Erythroblast (primary cell): ENCODE measurements around the gene FTMT.

ENCODE experiments used
- GATA1 ChIP-seq: IDR thresholded peaks from 2 replicates; pipeline ENCODE4 v1.6.1; 2011; ENCODE audit warnings: low read depth, mild to moderate bottlenecking, control low read depth, low read length, moderate library complexity
- POLR2A ChIP-seq: IDR thresholded peaks from 2 replicates; pipeline ENCODE4 v1.6.1; 2011; ENCODE audit warnings: mild to moderate bottlenecking, low read length

DNA sequence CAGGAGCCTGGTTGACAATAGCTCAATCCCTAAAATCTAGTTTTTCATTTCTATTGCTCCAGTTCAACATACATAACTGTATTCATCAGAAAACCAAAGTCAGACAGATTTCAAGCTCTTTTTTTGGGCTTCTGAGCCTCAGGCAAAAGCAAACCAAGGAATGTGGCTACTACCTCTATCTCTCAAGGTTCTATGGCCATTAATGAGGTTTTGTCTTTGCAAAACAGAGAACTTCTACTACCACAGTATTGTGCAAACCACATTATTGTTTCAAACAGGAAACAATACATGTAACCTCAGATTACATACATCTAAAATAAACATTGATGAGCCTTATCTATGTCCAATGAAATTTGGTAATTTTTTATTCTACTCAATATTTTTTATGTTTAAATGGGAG, 35.5 kb upstream of the FTMT start:
- TF ChIP-seq POLR2A: no peak
- no peak for TF ChIP-seq GATA1
